Measurements from ENCODE around the gene OGFR. TPM values are rescaled to one million over a fixed set of nuclear protein-coding genes. Genes with fewer than 3 reads are reported as not detected.

The OGFR gene
- total RNA-seq, 1 experiment from 2014 or later = 78.9 TPM

DNA sequence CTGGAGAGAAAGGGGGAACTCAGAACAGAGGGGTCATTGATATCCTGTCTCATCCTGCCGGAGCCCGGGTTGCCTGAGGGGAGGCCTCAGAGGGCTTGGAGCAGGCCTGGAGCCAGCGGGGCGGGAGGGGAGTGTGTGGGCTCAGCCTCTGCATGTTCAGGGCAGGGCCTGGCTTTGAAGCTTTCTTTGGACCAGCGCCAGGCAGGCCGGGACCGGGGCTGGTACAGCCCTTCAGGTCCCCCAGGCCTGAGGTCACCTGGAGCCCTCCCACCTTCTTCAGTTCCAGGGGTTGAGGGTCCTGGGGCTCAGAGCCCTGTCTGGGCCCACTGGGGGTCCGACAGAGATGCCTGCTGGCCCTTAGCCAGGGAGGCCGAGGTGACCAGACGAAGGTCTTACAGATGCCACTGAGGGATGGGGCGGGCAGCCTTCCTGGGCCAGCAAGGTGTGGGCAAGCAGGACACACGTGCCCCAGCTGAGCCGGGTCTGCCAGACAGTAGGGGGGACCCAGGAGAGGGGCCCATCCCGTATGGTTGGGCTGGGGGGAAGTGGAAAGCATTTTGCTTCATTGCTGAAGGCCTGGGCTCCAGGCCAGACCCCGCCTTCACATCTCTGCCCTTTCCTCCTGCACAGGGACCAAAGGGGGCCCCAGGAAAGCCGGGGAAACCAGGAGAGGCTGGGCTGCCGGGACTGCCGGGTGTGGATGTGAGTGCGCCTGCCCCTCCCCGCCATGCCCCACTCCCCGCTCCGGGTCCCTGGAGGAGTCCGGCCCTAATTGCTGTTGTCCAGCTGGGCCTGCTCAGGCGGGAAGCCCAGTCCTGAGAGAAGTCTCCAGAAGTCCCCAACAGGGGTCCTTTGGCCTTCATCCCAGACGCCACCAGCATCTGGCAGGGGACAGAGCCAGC, 14.2 kb downstream of the OGFR start:
- intact Hi-C loops (cut with micrococcal nuclease) = no loop called here
- Histone ChIP-seq H3K27ac (ENCODE audit: low read length) (no peak overlapping the region), H3K9me3 (ENCODE audit: low read length) (no peaks in the 10 kb centered on the region), H3F3A (ENCODE audit: low read length, unreplicated experiment) (no peaks in the 10 kb centered on the region), H4K20me1 (ENCODE audit: low read length) (no peaks in the 10 kb centered on the region), H3K79me2 (ENCODE audit: low read length) (no peaks in the 10 kb centered on the region), H3K9me2 (replicated peaks; ENCODE audit: low read length) (no peaks in the 10 kb centered on the region), H3K4me2 (ENCODE audit: low read length) (0 out of 2 replicates have a peak overlapping the region, but pooled peaks have one; percentile 3), H3K9ac (ENCODE audit: low read length) (no peak overlapping the region), H3K4me1 (ENCODE audit: insufficient read depth, low read length) (peaks cover 33% of the 10 kb centered on the region), H3K4me3 (ENCODE audit: low read length) (no peak overlapping the region), H3K36me3 (ENCODE audit: low read depth, low read length) (no peaks in the 10 kb centered on the region), H2AFZ (ENCODE audit: low read length) (no peak overlapping the region), H3K27me3 (ENCODE audit: low read length) (peaks cover 19% of the 10 kb centered on the region)
- DNase-seq (no peak), ATAC-seq (peak; percentile 3; the same call in 1 of the 2 replicates)
- TF ChIP-seq EZH2phosphoT487 (IDR thresholded peaks at IDR 0.05; ENCODE audit: borderline replicate concordance, low read length) = no peak
- TF ChIP-seq, protein P1, sequence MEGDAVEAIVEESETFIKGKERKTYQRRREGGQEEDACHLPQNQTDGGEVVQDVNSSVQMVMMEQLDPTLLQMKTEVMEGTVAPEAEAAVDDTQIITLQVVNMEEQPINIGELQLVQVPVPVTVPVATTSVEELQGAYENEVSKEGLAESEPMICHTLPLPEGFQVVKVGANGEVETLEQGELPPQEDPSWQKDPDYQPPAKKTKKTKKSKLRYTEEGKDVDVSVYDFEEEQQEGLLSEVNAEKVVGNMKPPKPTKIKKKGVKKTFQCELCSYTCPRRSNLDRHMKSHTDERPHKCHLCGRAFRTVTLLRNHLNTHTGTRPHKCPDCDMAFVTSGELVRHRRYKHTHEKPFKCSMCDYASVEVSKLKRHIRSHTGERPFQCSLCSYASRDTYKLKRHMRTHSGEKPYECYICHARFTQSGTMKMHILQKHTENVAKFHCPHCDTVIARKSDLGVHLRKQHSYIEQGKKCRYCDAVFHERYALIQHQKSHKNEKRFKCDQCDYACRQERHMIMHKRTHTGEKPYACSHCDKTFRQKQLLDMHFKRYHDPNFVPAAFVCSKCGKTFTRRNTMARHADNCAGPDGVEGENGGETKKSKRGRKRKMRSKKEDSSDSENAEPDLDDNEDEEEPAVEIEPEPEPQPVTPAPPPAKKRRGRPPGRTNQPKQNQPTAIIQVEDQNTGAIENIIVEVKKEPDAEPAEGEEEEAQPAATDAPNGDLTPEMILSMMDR (conservative IDR thresholded peaks at IDR 0.05; ENCODE audit: low read depth, low read length) = no peak
- CTCF ChIA-PET = no interaction called here
- POLR2A ChIA-PET (ENCODE audit: unreplicated experiment) = no interaction called here
- BruUV-seq (replicated peaks) = no TSS peak

DNA sequence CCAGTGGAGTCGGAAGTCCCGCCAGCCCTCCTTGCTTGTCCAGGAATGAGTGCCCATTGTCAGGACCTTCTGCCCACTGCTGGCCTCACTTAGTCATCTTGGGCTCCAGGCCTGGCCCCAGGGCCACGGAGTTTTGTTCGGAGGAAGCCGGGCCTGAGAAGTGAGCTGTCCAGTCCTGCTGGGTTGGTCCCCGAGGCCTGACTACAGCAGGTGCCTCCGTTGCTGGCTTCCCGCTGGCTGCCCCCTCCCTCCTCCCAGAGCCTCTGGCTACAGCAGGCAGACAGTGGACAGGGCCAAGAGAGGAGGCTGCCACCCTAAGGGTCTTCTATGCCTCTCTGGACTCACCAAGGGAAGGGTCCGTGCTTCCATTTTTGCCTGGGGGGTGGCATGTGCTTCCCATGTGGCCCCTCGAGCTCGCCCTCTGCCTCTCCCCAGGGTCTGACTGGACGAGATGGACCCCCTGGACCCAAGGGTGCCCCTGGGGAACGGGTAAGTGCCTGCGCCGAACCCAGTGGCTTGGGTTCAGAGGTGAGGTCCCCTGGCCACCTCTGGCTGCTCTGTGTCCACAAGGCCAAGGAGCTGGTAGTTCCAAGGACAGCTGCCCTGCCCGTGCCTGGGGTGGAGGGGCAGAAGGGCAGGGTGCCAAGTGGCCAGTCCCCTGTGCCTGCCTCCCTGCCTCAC, 15.0 kb downstream of the OGFR start:
- intact Hi-C loops (cut with micrococcal nuclease) = loop anchor here (10.0 kb wide), 1 partner anchor 105 kb away; the partner anchor contains the start of gene DIDO1
- Histone ChIP-seq H3K79me2 (ENCODE audit: low read length) (no peaks in the 10 kb centered on the region), H3K4me1 (ENCODE audit: insufficient read depth, low read length) (peaks cover 38% of the 10 kb centered on the region), H3K4me2 (ENCODE audit: low read length) (no peak overlapping the region), H3K9me3 (ENCODE audit: low read length) (no peaks in the 10 kb centered on the region), H3K27me3 (ENCODE audit: low read length) (peaks cover 19% of the 10 kb centered on the region), H3K36me3 (ENCODE audit: low read depth, low read length) (no peaks in the 10 kb centered on the region), H3K27ac (ENCODE audit: low read length) (no peak overlapping the region), H3F3A (ENCODE audit: low read length, unreplicated experiment) (no peaks in the 10 kb centered on the region), H3K9ac (ENCODE audit: low read length) (no peak overlapping the region), H3K9me2 (replicated peaks; ENCODE audit: low read length) (no peaks in the 10 kb centered on the region), H4K20me1 (ENCODE audit: low read length) (no peaks in the 10 kb centered on the region), H3K4me3 (ENCODE audit: low read length) (no peak overlapping the region), H2AFZ (ENCODE audit: low read length) (no peak overlapping the region)
- no TSS peak for BruUV-seq (replicated peaks)
- ATAC-seq (peak; percentile 38), DNase-seq (peak; percentile 62)
- TF ChIP-seq, protein P1 (conservative IDR thresholded peaks at IDR 0.05; ENCODE audit: low read depth, low read length) = no peak
- TF ChIP-seq EZH2phosphoT487 (IDR thresholded peaks at IDR 0.05; ENCODE audit: borderline replicate concordance, low read length) (no peak), EZH2 (IDR thresholded peaks at IDR 0.05; ENCODE audit: low read length, unreplicated experiment) (no peak)
- ChIA-PET POLR2A (ENCODE audit: unreplicated experiment) (no interaction called here), CTCF (interaction anchor here (0.6 kb wide), 1 partner anchor 247 kb away, joined by 5 read pairs; no protein-coding TSS in a partner anchor)

All from PC-3 (cell line).